ENCODE measurements around the gene OMP. TPM values are rescaled to one million over a fixed set of nuclear protein-coding genes. Genes with fewer than 3 reads are reported as not detected.
A peak's percentile ranks its signal among the peaks of the same experiment; 100 is the strongest.

The OMP gene
- total RNA-seq, 1 donor from 2014 or later = not detected

GRCh38 chr11:77100166-77101042 lies 2.2 kb upstream of the OMP start:
- DNase-seq (ENCODE audit: low spot score in 2 of 2) (no peak), FAIRE-seq (no peak)

GRCh38 chr11:77101043-77101537 lies 1.6 kb upstream of the OMP start:
- no peak for FAIRE-seq

DNA sequence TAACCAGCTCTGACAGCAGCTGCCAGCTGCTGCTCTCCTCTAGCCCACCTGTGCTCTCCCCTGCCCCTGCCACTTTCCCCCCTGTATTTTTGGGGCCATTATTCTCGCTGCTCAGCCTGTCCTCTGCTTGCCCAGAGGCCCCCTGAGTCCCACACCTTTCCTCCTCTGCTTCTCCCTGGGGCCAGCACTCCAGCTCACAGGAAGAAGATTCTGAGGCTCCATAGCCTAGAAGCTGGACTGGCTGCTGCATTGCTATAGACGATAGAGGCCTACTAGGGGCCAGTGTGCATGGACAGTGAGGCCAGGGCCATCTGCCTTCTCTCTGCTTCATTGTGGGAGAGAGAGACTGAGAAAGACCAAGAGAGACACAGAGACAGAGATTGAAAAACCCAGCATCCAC lies 679 bp downstream of the OMP start:
- no peak for DNase-seq (ENCODE audit: low spot score in 2 of 2)
- no peak for FAIRE-seq

More at GRCh38 chr11:77101043-77101537, 1.6 kb upstream of the OMP start:
- no peak for DNase-seq (ENCODE audit: low spot score in 2 of 2)

GRCh38 chr11:77104727-77105126 lies 2.1 kb downstream of the OMP start:
- DNase-seq (ENCODE audit: low spot score in 2 of 2) (peak in 1 of 2 donors; percentile 63), FAIRE-seq (no peak)

GRCh38 chr11:77106321-77106720 lies 3.7 kb downstream of the OMP start:
- no peak for FAIRE-seq
- DNase-seq (ENCODE audit: low spot score in 2 of 2) = peak in 1 of 2 donors; percentile 41

GRCh38 chr11:77106759-77107158 lies 4.1 kb downstream of the OMP start:
- FAIRE-seq (no peak), DNase-seq (ENCODE audit: low spot score in 2 of 2) (no peak)

GRCh38 chr11:77107950-77108349 lies 5.3 kb downstream of the OMP start:
- FAIRE-seq = no peak

DNA sequence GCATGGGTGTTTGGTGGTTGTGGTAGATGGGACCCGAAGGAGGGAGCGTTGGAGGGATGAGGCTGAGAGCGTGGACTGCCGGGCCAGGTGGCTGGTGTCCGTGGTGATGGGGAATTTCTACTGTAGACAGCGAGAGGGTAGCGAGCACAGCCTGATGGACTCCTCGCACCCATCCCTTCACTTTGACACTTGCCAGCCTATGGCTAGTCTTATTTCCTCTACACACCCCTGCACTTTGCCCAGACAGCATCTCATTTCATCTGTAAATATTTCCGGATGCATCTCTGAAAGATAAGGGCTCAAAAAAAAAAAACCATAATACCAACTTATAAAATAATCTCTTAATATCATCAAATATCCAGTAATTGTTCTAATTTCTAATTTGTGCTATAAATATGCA lies 5.8 kb downstream of the OMP start:
- DNase-seq (ENCODE audit: low spot score in 2 of 2) (no peak), FAIRE-seq (no peak)

More at GRCh38 chr11:77107950-77108349, 5.3 kb downstream of the OMP start:
- no peak for DNase-seq (ENCODE audit: low spot score in 2 of 2)

GRCh38 chr11:77109236-77110019 lies 6.8 kb downstream of the OMP start:
- no peak for FAIRE-seq
- no peak for DNase-seq (ENCODE audit: low spot score in 2 of 2)

- DNase-seq (ENCODE audit: low spot score in 2 of 2) (no peak), FAIRE-seq (no peak)
These were observed 8.2 kb downstream of the OMP start for GRCh38 chr11:77110836-77111235.

DNA sequence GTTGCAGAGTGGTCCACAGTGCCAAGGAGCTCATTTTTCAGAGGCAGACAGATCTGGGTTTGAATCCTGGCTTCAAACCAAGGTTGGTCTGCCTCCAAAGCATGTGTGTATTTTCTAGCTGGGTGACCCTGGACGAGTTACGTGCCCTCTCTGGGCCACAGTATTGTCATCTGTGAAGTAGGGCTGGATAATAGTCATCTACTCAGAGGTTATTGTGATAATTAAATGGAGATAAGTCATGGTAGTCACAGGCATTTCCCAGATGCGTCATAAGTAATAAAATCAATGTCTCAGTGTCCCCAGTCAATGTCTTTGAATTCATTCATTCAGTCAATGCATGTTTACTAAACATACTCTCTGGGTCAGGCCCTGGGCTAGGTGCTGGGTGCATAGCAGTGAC lies 8.6 kb downstream of the OMP start:
- DNase-seq (ENCODE audit: low spot score in 2 of 2) = no peak
- no peak for FAIRE-seq

DNA sequence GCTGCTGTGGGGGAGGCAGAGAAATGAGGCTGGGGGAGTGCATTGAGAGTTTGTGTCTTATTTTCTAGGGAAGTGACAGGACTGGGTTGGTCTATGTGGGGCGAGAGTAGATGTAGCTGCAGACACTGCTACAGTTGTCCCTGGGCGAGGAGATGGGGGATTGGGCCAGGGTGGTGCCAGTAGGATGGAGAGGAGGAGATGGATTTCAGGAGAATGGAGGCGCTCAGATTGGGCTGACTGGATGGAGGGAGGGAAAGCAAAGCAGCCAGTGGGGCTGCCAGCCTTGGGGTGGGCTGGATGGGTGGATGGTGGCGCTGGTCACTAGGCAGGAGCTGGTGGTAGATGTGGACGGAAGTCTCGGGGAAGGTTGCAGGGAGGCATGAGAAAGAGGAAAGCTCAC lies 9.3 kb downstream of the OMP start:
- FAIRE-seq (no peak), DNase-seq (ENCODE audit: low spot score in 2 of 2) (no peak)

- no peak for FAIRE-seq
- no peak for DNase-seq (ENCODE audit: low spot score in 2 of 2)
These were observed 10.2 kb downstream of the OMP start for GRCh38 chr11:77112641-77113381.

DNA sequence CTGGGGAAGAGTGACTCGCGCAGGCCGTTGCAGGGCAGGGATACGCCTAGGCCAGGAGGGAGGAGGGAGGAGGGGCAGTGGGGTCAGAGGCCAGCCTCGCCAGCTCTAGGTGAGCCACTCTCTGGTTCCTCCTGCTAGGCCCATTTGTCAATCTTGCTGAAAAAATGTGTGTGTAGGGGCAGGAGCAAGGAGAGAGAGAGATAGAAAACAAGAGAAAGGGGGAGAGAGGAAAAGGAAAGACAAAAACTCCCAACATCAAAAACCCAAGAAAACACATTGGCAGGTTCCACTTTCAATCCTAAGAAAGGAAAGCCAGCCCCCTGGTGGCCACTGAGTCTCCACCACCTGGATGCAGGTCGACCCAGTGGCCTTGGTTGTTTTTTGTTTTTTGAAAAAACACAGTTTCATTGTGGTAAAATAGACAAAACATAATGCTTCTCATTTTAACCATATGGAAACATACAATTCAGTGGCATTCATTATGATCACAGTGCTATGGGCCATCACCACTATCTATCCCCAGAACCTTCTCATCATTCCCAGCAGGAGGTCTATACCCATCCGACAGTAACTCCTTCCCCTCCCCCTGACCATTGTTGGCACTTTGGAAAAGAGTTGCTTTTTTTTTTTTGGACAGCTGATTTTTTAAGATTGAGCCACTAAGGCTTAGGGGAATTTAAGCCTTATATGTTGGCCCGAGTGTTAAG lies 10.9 kb downstream of the OMP start:
- FAIRE-seq = no peak
- DNase-seq (ENCODE audit: low spot score in 2 of 2) = peak in 1 of 2 donors; percentile 69

GRCh38 chr11:77114089-77114463 lies 11.4 kb downstream of the OMP start:
- DNase-seq (ENCODE audit: low spot score in 2 of 2) (no peak), FAIRE-seq (no peak)

DNA sequence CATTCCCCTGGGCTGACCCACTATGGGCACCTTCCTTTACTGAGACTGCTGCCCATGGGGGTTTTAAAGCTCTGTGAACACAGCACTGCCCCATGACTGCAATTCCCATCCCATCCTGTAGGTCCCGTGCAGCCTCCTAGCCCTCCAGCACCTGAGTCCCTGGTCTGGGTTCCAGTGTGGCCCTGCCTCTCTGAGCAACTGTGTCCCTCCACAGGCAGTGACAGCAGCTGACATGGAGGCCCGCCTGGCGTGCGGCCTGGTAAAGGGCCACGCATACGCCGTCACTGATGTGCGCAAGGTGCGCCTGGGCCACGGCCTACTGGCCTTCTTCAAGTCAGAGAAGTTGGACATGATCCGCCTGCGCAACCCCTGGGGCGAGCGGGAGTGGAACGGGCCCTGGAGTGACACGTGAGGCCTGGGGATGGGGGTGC lies 12.6 kb downstream of the OMP start:
- DNase-seq (ENCODE audit: low spot score in 2 of 2) = no peak
- FAIRE-seq = no peak

GRCh38 chr11:77115956-77116355 lies 13.3 kb downstream of the OMP start:
- no peak for DNase-seq (ENCODE audit: low spot score in 2 of 2)
- FAIRE-seq = no peak

- no peak for FAIRE-seq
These were observed 14.9 kb downstream of the OMP start for GRCh38 chr11:77117492-77117891.

DNA sequence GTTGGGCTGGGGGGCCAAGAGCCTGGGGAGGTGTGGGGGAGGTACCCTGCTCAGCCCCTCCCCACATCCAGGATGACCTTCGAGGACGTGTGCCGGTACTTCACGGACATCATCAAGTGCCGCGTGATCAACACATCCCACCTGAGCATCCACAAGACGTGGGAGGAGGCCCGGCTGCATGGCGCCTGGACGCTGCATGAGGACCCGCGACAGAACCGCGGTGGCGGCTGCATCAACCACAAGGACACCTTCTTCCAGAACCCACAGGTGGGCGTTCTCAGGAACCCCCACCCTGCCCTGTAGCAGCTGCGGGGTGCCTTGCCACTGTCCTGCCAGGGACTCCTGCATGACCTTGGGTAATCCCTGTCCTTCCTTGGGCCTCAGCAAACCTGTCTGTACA lies 15.4 kb downstream of the OMP start:
- FAIRE-seq (no peak), DNase-seq (ENCODE audit: low spot score in 2 of 2) (no peak)

More at GRCh38 chr11:77117492-77117891, 14.9 kb downstream of the OMP start:
- DNase-seq (ENCODE audit: low spot score in 2 of 2) = no peak

DNA sequence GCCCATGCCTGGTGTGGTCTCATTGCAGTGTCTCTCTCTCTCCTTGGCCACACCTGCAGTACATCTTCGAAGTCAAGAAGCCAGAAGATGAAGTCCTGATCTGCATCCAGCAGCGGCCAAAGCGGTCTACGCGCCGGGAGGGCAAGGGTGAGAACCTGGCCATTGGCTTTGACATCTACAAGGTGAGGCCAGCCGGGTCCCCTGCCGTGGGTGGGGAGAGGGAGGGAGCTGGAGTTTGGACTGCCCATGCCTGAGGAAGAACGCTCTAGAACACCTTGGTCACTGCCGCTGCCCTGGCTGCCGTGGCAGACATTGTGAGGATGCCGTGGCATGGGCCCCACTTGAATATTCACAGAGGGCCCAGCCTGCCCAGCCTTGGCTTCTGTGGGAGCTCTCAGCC lies 16.3 kb downstream of the OMP start:
- DNase-seq (ENCODE audit: low spot score in 2 of 2) = no peak
- no peak for FAIRE-seq
